GM12801 (cell line): ENCODE data around the gene ICAM5.

ENCODE experiments used
- CTCF ChIP-seq: IDR thresholded peaks from one replicate; pipeline ENCODE4 v1.5.1; 2011; ENCODE audit warnings: control low read depth; ENCODE audit not compliant: insufficient read length; ENCODE audit errors: extremely low read depth

ICAM5 gene

GRCh38 chr19:10325732-10326131 lies 36.0 kb downstream of the ICAM5 start:
- TF ChIP-seq CTCF = no peak

- no peak for TF ChIP-seq CTCF
These were observed 38.0 kb downstream of the ICAM5 start for GRCh38 chr19:10327793-10328192.

- no peak for TF ChIP-seq CTCF
These were observed 39.0 kb downstream of the ICAM5 start for GRCh38 chr19:10328558-10329429.

- TF ChIP-seq CTCF = no peak
These were observed 39.8 kb downstream of the ICAM5 start for GRCh38 chr19:10329555-10329954.

- TF ChIP-seq CTCF = no peak
These were observed 42.6 kb downstream of the ICAM5 start for GRCh38 chr19:10332158-10332964.

- no peak for TF ChIP-seq CTCF
These were observed 43.4 kb downstream of the ICAM5 start, which contains the start of gene RAVER1 for GRCh38 chr19:10332965-10333757. Gene RAVER1, minus strand, starts transcription at chr19:10333529. Its CDS starts 22 bp downstream, at chr19:10333507.
